Prostate gland (tissue), 2 donors: ENCODE results near the gene CRIP1. TPM values are rescaled to one million over a fixed set of nuclear protein-coding genes. Genes with fewer than 3 reads are reported as not detected.

Experiments
- DNase-seq: peaks from one replicate; pipeline ENCODE4 v3.0.0-alpha.2; 2019; ENCODE audit warnings: low spot score
- H3K27ac ChIP-seq, 2 donors: fragments of 200-600 bp; sonication (generic); 2 replicates each; pipeline ENCODE4 v1.5.1; 2017 to 2019
- H3K27me3 ChIP-seq: fragments of 200-600 bp; sonication (generic); replicated peaks from 2 replicates; pipeline ENCODE4 v1.5.1; 2019; ENCODE audit not compliant: insufficient read depth
- H3K36me3 ChIP-seq, 2 donors: fragments of 200-600 bp; sonication (generic); 1 replicate in 1 of 2; 2 replicates in 1 of 2; pipeline versions ENCODE4 v1.5.1 to v1.8.1; 2017 to 2019
- H3K4me1 ChIP-seq: fragments of 200-600 bp; sonication (generic); replicated peaks from 2 replicates; pipeline ENCODE4 v1.5.1; 2019
- H3K4me3 ChIP-seq, 2 donors: fragments of 200-600 bp; sonication (generic); 2 replicates each; pipeline ENCODE4 v1.5.1; 2017 to 2019
- H3K9me3 ChIP-seq: fragments of 200-600 bp; sonication (generic); 2 replicates; pipeline ENCODE4 v1.5.1; 2017
- POLR2A ChIP-seq: fragments of 450-650 bp; IDR thresholded peaks from one replicate; pipeline ENCODE4 v1.6.1; 2016; ENCODE audit warnings: antibody characterized with exemption, mild to moderate bottlenecking
- POLR2AphosphoS5 ChIP-seq: sonication (generic); formaldehyde crosslinking; IDR thresholded peaks from one replicate; pipeline ENCODE4 v1.6.1; 2017; ENCODE audit warnings: antibody characterized with exemption
- WGBS: methylation state at CpG from one replicate; pipeline ENCODE4 v1.1.5; 2018; 5-methylcytosine and 5-hydroxymethylcytosine counted together
- intact Hi-C: fragments of 100-400 bp; cut with DNase I; formaldehyde crosslinking; loops from one replicate; pipeline ENCODE4 v1.14.2; 2022
- total RNA-seq, 2 donors: library from RNA; depleted of rRNA; stranded (reverse); fragments of >200 nt; gene quantifications; one replicate each; pipeline ENCODE4 v1.1.0, GENCODE V29; 2016
- TF ChIP-seq, protein P1 (sequence below), 4 experiments: fragments of 200-600 bp in 2 of 4; fragments of 450-650 bp in 2 of 4; sonication (generic) in 2 of 4; IDR thresholded peaks; 1 replicate in 3 of 4; 2 replicates in 1 of 4; pipeline ENCODE4 v1.5.1; 2016 to 2019; ENCODE audit warnings: antibody characterized with exemption in 4 of 4, mild to moderate bottlenecking in 2 of 4, moderate library complexity in 2 of 4

Gene CRIP1
- total RNA-seq, 2 donors from 2014 or later: 4.2 to 22.0 TPM

- intact Hi-C loops: loop anchor here (2.0 kb wide), 1 partner anchor 38 kb away; the partner anchor contains the start of gene TEDC1
- H3K27ac ChIP-seq: no peak overlapping the region
- WGBS: 85% methylated on average over 12 of the region's 24 CpGs
- no peaks in the 10 kb centered on the region for H3K9me3 ChIP-seq
- no peak for DNase-seq
- no peaks in the 10 kb centered on the region for H3K27me3 ChIP-seq
- no peak overlapping the region for H3K4me3 ChIP-seq
- H3K4me1 ChIP-seq: peaks cover 22% of the 10 kb centered on the region
- H3K36me3 ChIP-seq: no peaks in the 10 kb centered on the region
- no peak for TF ChIP-seq POLR2A
- no peak for TF ChIP-seq POLR2AphosphoS5
- TF ChIP-seq, protein P1, sequence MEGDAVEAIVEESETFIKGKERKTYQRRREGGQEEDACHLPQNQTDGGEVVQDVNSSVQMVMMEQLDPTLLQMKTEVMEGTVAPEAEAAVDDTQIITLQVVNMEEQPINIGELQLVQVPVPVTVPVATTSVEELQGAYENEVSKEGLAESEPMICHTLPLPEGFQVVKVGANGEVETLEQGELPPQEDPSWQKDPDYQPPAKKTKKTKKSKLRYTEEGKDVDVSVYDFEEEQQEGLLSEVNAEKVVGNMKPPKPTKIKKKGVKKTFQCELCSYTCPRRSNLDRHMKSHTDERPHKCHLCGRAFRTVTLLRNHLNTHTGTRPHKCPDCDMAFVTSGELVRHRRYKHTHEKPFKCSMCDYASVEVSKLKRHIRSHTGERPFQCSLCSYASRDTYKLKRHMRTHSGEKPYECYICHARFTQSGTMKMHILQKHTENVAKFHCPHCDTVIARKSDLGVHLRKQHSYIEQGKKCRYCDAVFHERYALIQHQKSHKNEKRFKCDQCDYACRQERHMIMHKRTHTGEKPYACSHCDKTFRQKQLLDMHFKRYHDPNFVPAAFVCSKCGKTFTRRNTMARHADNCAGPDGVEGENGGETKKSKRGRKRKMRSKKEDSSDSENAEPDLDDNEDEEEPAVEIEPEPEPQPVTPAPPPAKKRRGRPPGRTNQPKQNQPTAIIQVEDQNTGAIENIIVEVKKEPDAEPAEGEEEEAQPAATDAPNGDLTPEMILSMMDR (IDR thresholded peaks at IDR 0.05): no peak
Measured at GRCh38 chr14:105529319-105529568, 42.6 kb downstream of the CRIP1 start.

DNA sequence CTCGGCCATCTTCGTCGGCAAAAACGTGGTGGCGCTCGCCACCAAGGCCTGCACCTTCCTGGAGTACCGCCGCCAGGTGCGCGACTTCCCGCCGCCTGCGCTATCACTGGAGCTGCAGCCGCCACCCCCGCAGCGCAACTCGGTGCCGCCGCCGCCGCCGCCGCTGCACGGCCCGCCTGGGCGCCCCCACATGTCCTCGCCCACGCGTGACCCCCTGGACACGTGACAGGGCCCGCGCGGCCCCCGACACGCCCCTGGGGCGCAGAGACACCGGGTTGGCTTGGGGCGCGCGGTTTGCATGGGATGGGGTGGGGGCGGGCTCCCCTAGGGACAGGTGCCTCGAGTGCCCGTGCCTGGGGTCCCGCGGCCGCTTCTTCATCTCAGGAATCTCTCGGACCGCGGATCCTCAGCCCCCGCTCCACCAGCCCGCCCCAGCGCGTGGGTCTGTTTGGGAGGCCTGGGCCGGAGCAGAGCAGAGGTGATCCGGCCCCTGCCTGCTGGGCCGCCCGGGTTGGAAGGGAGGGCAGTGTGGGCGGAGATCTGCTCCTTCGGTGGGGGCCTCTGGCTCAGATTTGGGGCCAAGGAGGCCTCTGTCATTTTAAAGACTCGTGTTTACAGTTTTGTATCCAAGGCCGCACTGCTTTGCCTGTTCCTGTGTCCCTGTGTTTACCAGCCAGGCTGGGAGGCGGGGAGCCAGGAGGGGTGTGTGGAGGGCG lies 43.0 kb downstream of the CRIP1 start:
- no peaks in the 10 kb centered on the region for H3K27me3 ChIP-seq
- H3K4me1 ChIP-seq: peaks cover 22% of the 10 kb centered on the region
- H3K36me3 ChIP-seq: no peaks in the 10 kb centered on the region
- no peaks in the 10 kb centered on the region for H3K9me3 ChIP-seq
- DNase-seq: no peak
- no peak overlapping the region for H3K4me3 ChIP-seq
- 65% methylated on average over 63 of the region's 63 CpGs for WGBS
- intact Hi-C loops: loop anchor here (2.0 kb wide), 1 partner anchor 39 kb away; the partner anchor contains the start of gene TEDC1
- peak; percentile 23 for TF ChIP-seq POLR2AphosphoS5
- no peak for TF ChIP-seq POLR2A
- TF ChIP-seq, protein P1 (IDR thresholded peaks at IDR 0.05): no peak
- peak overlapping the region; percentile 22 to 48 for H3K27ac ChIP-seq

DNA sequence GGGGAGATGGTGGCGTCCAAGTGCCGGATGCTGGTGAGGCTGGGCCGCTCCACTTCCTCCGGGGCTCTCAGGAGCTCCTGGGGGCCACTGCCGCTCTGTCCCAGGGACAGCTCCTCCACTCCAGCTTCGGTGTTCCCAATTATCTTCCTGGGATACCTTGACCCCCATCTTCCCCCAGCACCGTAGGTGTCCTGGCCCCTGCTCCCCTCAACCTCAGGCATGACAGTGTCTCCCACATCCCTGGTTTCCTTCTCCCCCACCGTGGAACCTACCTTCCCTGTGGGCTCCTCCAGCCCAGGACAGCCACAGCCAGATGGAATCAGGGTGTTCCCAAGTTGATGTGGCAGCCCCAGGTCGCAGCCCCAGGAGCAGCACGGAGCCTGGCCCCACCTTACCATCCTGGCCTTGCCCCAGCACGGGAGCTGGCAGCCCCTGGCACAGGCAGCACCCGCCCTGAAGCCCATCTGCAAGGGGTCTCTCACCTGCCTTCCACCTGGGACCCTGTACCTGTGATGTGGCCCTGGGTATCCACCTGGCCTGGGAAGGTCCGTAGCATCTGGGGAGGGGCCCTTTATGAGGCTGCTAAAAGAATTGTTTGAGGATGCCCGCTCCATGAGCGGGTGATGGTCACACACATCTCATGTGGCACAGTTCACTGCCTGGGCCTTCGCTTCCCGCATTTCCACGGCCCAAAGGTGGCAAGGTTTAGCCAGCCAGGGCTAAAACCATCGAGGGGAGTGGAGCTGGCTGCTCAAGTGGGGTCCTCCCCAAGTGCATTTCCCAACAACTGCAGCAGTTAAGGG lies 43.8 kb downstream of the CRIP1 start:
- TF ChIP-seq, protein P1 (IDR thresholded peaks at IDR 0.05): no peak
- TF ChIP-seq POLR2AphosphoS5 (no peak), POLR2A (no peak)
- WGBS: 80% methylated on average over 18 of the region's 19 CpGs
- Histone ChIP-seq H3K9me3 (no peaks in the 10 kb centered on the region), H3K4me1 (peaks cover 22% of the 10 kb centered on the region), H3K36me3 (no peaks in the 10 kb centered on the region), H3K27ac (peak overlapping the region in 1 of 2 donors; percentile 48), H3K27me3 (no peaks in the 10 kb centered on the region), H3K4me3 (no peak overlapping the region)
- no peak for DNase-seq
- intact Hi-C loops: no loop called here

- 92% methylated on average over 27 of the region's 30 CpGs for WGBS
- Histone ChIP-seq H3K4me3 (no peak overlapping the region), H3K27ac (no peak overlapping the region), H3K9me3 (no peaks in the 10 kb centered on the region), H3K4me1 (peaks cover 22% of the 10 kb centered on the region), H3K36me3 (no peaks in the 10 kb centered on the region), H3K27me3 (no peaks in the 10 kb centered on the region)
- intact Hi-C loops: no loop called here
- TF ChIP-seq, protein P1 (IDR thresholded peaks at IDR 0.05): no peak
- TF ChIP-seq POLR2AphosphoS5 (no peak), POLR2A (no peak)
- DNase-seq: no peak
Measured at GRCh38 chr14:105531088-105531893, 44.6 kb downstream of the CRIP1 start.
